Spleen (tissue), 11 donors: ENCODE measurements around the gene PIP5K1A. TPM values are rescaled to one million over a fixed set of nuclear protein-coding genes. Genes with fewer than 3 reads are reported as not detected.

ENCODE experiments used
- DNase-seq: peaks from one replicate; pipeline ENCODE4 v3.0.0-alpha.2; 2020
- H3K27ac ChIP-seq, 8 donors: fragments of 200-600 bp; sonication (generic) in 7 of 8; 1 replicate in 4 of 8; 2 replicates in 4 of 8; pipeline versions ENCODE4 v1.5.0 to v1.8.0; 2016 to 2021; ENCODE audit warnings: inconsistent platforms in 4 of 8, mild to moderate bottlenecking in 4 of 8, moderate library complexity in 1 of 8
- H3K27me3 ChIP-seq, 7 donors: fragments of 200-600 bp; sonication (generic) in 6 of 7; replicated peaks in 1 of 7; 1 replicate in 4 of 7; 2 replicates in 3 of 7; pipeline versions ENCODE4 v1.5.0 to v1.8.0; 2016 to 2021; ENCODE audit warnings: inconsistent platforms in 3 of 7, mild to moderate bottlenecking in 1 of 7
- H3K36me3 ChIP-seq, 6 donors: fragments of 200-600 bp; sonication (generic) in 5 of 6; 1 replicate in 4 of 6; 2 replicates in 2 of 6; pipeline versions ENCODE4 v1.5.0 to v1.8.0; 2016 to 2021; ENCODE audit warnings: inconsistent platforms in 2 of 6
- H3K4me1 ChIP-seq, 6 donors: fragments of 200-600 bp; sonication (generic) in 5 of 6; 1 replicate in 3 of 6; 2 replicates in 3 of 6; pipeline versions ENCODE4 v1.5.0 to v1.8.0; 2016 to 2021; ENCODE audit warnings: inconsistent platforms in 3 of 6
- H3K4me3 ChIP-seq, 8 donors: fragments of 200-600 bp; sonication (generic) in 7 of 8; 1 replicate in 4 of 8; 2 replicates in 4 of 8; pipeline versions ENCODE4 v1.5.0 to v1.8.0; 2016 to 2021; ENCODE audit warnings: inconsistent platforms in 4 of 8, mild to moderate bottlenecking in 4 of 8, moderate library complexity in 2 of 8
- H3K9me3 ChIP-seq, 8 donors: fragments of 200-600 bp; sonication (generic) in 7 of 8; 1 replicate in 4 of 8; 2 replicates in 4 of 8; pipeline versions ENCODE4 v1.5.0 to v1.8.0; 2016 to 2021; ENCODE audit warnings: inconsistent platforms in 4 of 8
- CTCF ChIP-seq, 11 experiments: fragments of 200-600 bp in 7 of 11; fragments of 450-650 bp in 4 of 11; sonication (generic) in 4 of 11; IDR thresholded peaks in 8 of 11; conservative IDR thresholded peaks in 3 of 11; 1 replicate in 7 of 11; 2 replicates in 4 of 11; pipeline versions ENCODE4 v1.4.0 to v1.8.0; 2016 to 2021; ENCODE audit warnings: antibody characterized with exemption in 11 of 11, inconsistent platforms in 4 of 11, mild to moderate bottlenecking in 1 of 11
- POLR2A ChIP-seq, 3 donors: fragments of 450-650 bp; IDR thresholded peaks; one replicate each; pipeline ENCODE4 v1.5.1; 2017; ENCODE audit warnings: antibody characterized with exemption in 3 of 3, mild to moderate bottlenecking in 1 of 3
- POLR2AphosphoS5 ChIP-seq, 3 donors: sonication (generic); formaldehyde crosslinking; IDR thresholded peaks; one replicate each; pipeline ENCODE4 v1.5.1; 2017; ENCODE audit warnings: antibody characterized with exemption in 3 of 3
- WGBS, 5 donors: extraction: QIAGEN DNeasy Blood & Tissue Kit in 3 of 5; methylation state at CpG; one replicate each; pipeline versions ENCODE4 v1.1.5 to v1.1.7; 2013 to 2018; 5-methylcytosine and 5-hydroxymethylcytosine counted together
- intact Hi-C: fragments of 100-400 bp; cut with DNase I; formaldehyde crosslinking; loops from one replicate; pipeline ENCODE4 v1.15.0; 2023; ENCODE audit warnings: low total_unique reads
- polyA plus RNA-seq, 3 donors: library from polyadenylated mRNA; stranded (reverse); fragments of 200-250 nt; gene quantifications; one replicate each; pipeline ENCODE4 v1.2.1, GENCODE V29; 2013
- total RNA-seq, 7 donors: library from RNA; depleted of rRNA in 3 of 7; stranded (reverse); fragments of >200 nt in 3 of 7; fragmentation: NEBNext Ultra II Directional in 4 of 7; extraction: Animal tissue kit (Norgen Biotek cat#: 25700) in 4 of 7; gene quantifications; one replicate each; pipeline versions ENCODE4 v1.1.0 to v1.2.1, GENCODE V29; 2016 to 2021
- donor health status: healthy with polysubstance abuse.
- donor health status: DM: no; HTN: no; CAD: no; lungs with moderate emphysema.
- donor health status: DM: no; HTN: no; CAD: no.
- donor health status: Bipolar disorder and iron deficiency.
- donor health status: healthy.
- donor health status: DM: no; HTN: no; CAD: no.
- donor health status: DM: yes; HTN: yes; CAD: no.

Gene PIP5K1A
- total and polyA plus RNA-seq, 10 donors = 12.8 to 83.6 (median 53.8) TPM

DNA sequence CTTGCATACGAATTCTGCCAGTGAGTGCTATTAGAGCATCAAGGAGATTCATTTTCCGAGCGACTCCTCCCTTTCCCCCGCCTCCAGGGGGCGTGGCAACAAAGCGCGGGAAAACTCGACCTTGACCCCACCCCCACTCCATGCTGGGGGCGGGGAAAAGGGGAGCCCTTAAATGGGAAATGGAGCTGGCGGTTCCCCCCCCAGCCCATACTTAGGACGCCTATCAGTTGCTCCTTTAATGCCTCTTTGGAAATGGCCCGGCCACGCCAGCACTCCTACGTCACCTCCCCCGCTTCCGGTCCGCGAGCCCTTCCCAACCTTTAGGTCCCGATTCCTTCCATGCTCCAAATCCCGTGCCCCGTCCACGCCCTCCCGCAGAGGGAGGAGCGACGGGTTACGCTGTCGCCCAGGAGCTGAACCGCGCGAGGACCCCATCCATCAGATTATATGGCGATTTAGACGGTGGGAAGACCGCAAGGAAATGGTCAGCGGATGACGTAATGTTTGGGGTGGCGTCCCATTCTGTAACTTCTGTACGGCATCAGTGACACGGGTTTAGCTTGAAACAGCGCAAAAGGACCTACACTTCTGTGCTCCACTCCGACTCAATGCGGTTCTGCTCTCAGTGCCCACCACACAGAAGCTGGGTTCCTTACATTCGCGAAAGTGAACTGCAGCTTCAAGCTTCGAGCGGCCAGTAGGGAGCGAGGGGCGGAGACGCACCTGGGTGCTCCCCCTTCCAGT, 83.0 kb downstream of the PIP5K1A start:
- TF ChIP-seq CTCF (IDR thresholded peaks at IDR 0.05 in 8 of 11, conservative IDR thresholded peaks at IDR 0.05 in 3 of 11) = peak in 9 of 11 experiments; percentile 8 to 68 (median 59)
- TF ChIP-seq POLR2A (IDR thresholded peaks at IDR 0.05) = peak in 2 of 3 donors; percentile 44 to 78
- peak; percentile 92 to 93 (median 92) for TF ChIP-seq POLR2AphosphoS5 (IDR thresholded peaks at IDR 0.05)
- intact Hi-C loops = loop anchor here (10.0 kb wide), 1 partner anchor 63 kb away; the partner anchor contains the start of gene RFX5
- peak; percentile 97 for DNase-seq
- H3K4me1 ChIP-seq = peaks cover 13 to 74% (median 49%) of the 10 kb centered on the region in 6 donors
- H3K27ac ChIP-seq = peak overlapping the region; percentile 95 to 99 (median 98)
- peaks cover 0 to 19% (median 11%) of the 10 kb centered on the region in 6 donors for H3K36me3 ChIP-seq
- 0 to 1% (median 0%) methylated on average over 30 to 48 of the region's 48 CpGs for WGBS, 5 donors
- no peaks in the 10 kb centered on the region for H3K27me3 ChIP-seq
- peak overlapping the region; percentile 80 to 98 (median 90) for H3K4me3 ChIP-seq
- H3K9me3 ChIP-seq = no peaks in the 10 kb centered on the region

DNA sequence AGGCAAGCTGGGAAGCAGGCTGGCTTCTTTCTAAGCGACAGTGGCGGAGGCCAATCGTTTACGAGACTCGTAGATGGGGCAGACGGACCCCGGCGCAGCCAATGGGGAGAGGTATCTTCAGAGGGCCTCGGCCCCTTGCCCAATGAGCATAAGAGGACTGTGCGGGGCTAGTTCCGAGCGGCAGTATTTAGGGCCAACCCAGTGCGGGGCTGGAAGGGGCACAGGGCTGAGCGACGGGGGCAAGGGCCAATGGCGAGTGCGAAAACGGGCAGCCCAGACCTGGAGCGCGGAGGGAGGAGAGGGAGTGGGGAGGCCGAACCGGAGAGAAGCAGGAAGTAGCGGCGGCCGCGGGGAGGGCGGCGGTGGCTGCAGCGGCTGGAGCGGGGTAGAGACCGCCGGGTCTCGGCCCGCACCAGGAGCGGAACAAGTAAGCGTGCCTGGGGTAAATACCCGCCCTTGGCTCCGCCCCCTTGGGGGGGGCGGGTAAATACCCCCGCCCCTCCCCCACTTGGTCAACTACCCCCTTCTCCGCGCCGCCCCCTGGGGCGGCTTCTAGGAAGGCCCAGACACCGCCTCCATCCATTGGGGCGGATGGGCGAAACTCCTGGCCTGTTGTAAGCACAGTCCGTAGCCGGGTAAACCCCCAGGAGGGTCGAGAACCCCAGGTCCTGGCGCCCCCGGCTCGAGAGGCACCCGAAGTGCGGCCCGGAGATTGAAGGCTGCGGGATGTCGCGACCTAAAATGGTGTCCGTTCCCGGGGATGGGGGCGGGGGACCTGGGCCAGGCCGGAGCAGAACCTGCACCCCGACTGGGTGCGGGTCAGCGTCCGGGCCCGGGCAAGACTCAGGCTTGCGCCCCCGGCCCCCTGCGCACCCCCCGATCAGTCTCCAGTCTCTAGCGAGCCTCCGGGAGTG, 83.9 kb downstream of the PIP5K1A start, which contains the start of gene ZNF687:
Gene ZNF687 (plus strand): TSS at position 331 of the 914 bp plus-strand sequence. CDS start 3,993 bp downstream, outside the sequence.
- WGBS, 5 donors = 0 to 1% (median 1%) methylated on average over 32 to 74 of the region's 74 CpGs
- peak within 1 kb of the TSS; percentile 95 to 99 (median 98) for H3K27ac ChIP-seq
- H3K4me1 ChIP-seq = peaks cover 13 to 69% (median 41%) of the 10 kb centered on the region in 6 donors
- intact Hi-C loops = loop anchor here (10.0 kb wide), 1 partner anchor 63 kb away; the partner anchor contains the start of gene RFX5
- peak within 1 kb of the TSS; percentile 80 to 98 (median 90) for H3K4me3 ChIP-seq
- TF ChIP-seq POLR2AphosphoS5 (IDR thresholded peaks at IDR 0.05) = peak; percentile 85 to 95 (median 93)
- peak; percentile 29 to 85 (median 49) for TF ChIP-seq POLR2A (IDR thresholded peaks at IDR 0.05)
- TF ChIP-seq CTCF (IDR thresholded peaks at IDR 0.05 in 8 of 11, conservative IDR thresholded peaks at IDR 0.05 in 3 of 11) = peak in 3 of 11 experiments; percentile 13 to 21 (median 18)
- peaks cover 0 to 27% (median 20%) of the 10 kb centered on the region in 6 donors for H3K36me3 ChIP-seq
- peak; percentile 100 for DNase-seq
- no peaks in the 10 kb centered on the region for H3K27me3 ChIP-seq
- no peaks in the 10 kb centered on the region for H3K9me3 ChIP-seq

- peak overlapping the region; percentile 95 to 99 (median 98) for H3K27ac ChIP-seq
- no peaks in the 10 kb centered on the region for H3K27me3 ChIP-seq
- TF ChIP-seq POLR2AphosphoS5 (IDR thresholded peaks at IDR 0.05) (peak; percentile 32 to 69 (median 41)), POLR2A (IDR thresholded peaks at IDR 0.05) (no peak)
- peaks cover 2 to 36% (median 28%) of the 10 kb centered on the region in 6 donors for H3K36me3 ChIP-seq
- peak overlapping the region; percentile 78 to 98 (median 90) for H3K4me3 ChIP-seq
- intact Hi-C loops = loop anchor here (10.0 kb wide), 1 partner anchor 62 kb away; the partner anchor contains the start of gene RFX5
- DNase-seq = peak; percentile 90
- 5 to 11% (median 6%) methylated on average over 28 to 44 of the region's 44 CpGs for WGBS, 5 donors
- no peaks in the 10 kb centered on the region for H3K9me3 ChIP-seq
- peaks cover 13 to 67% (median 33%) of the 10 kb centered on the region in 6 donors for H3K4me1 ChIP-seq
These were observed 84.8 kb downstream of the PIP5K1A start for GRCh38 chr1:151282883-151283725.
